DMS53 (cell line): ENCODE results near the gene VIPR1.

Experiments
- DNase-seq: peaks from one replicate; lab custom pipeline; 2025; lab: John Stamatoyannopoulos, UW

The VIPR1 gene

GRCh38 chr3:42493798-42494151 lies 8.7 kb upstream of the VIPR1 start:
- DNase-seq: no peak

GRCh38 chr3:42495393-42495792 lies 7.0 kb upstream of the VIPR1 start:
- DNase-seq: no peak

GRCh38 chr3:42497009-42497731 lies 5.3 kb upstream of the VIPR1 start:
- DNase-seq: no peak

- DNase-seq: no peak
Observed at GRCh38 chr3:42498034-42498433, 4.4 kb upstream of the VIPR1 start.

- no peak for DNase-seq
Observed at GRCh38 chr3:42498791-42499477, 3.5 kb upstream of the VIPR1 start.

GRCh38 chr3:42499478-42499871 lies 3.0 kb upstream of the VIPR1 start:
- no peak for DNase-seq

- DNase-seq: no peak
Observed at GRCh38 chr3:42500091-42500490, 2.4 kb upstream of the VIPR1 start.

- no peak for DNase-seq
Observed at GRCh38 chr3:42500909-42501308, 1.5 kb upstream of the VIPR1 start.

GRCh38 chr3:42501321-42501680 lies 1.1 kb upstream of the VIPR1 start:
- peak; percentile 35 for DNase-seq

GRCh38 chr3:42501681-42502428 lies 588 bp upstream of the VIPR1 start:
- peak; percentile 76 for DNase-seq

GRCh38 chr3:42503251-42503924 lies 945 bp downstream of the VIPR1 start:
- no peak for DNase-seq

- no peak for DNase-seq
Observed at GRCh38 chr3:42503957-42504333, 1.5 kb downstream of the VIPR1 start.

- no peak for DNase-seq
Observed at GRCh38 chr3:42504334-42505127, 2.1 kb downstream of the VIPR1 start.

GRCh38 chr3:42505128-42505848 lies 2.8 kb downstream of the VIPR1 start:
- no peak for DNase-seq

- no peak for DNase-seq
Observed at GRCh38 chr3:42505849-42506410, 3.5 kb downstream of the VIPR1 start.

GRCh38 chr3:42507252-42507651 lies 4.8 kb downstream of the VIPR1 start:
- DNase-seq: peak; percentile 74

- peak; percentile 1 for DNase-seq
Observed at GRCh38 chr3:42507761-42508335, 5.4 kb downstream of the VIPR1 start.

GRCh38 chr3:42508562-42508961 lies 6.1 kb downstream of the VIPR1 start:
- DNase-seq: no peak

GRCh38 chr3:42509111-42509510 lies 6.7 kb downstream of the VIPR1 start:
- DNase-seq: no peak

GRCh38 chr3:42510325-42510724 lies 7.9 kb downstream of the VIPR1 start:
- no peak for DNase-seq
